ENCODE results near the gene SENP5. TPM values are rescaled to one million over a fixed set of nuclear protein-coding genes. Genes with fewer than 3 reads are reported as not detected.
A peak's percentile ranks its signal among the peaks of the same experiment; 100 is the strongest.

SENP5 gene
- total RNA-seq, 1 experiment from 2014 or later, result 33.6 TPM

GRCh38 chr3:196949750-196950149 lies 82.0 kb downstream of the SENP5 start:
- CTCF ChIA-PET, result no interaction called here

GRCh38 chr3:196951371-196951770 lies 83.7 kb downstream of the SENP5 start:
- no peak overlapping the region for H3K27ac Mint-ChIP-seq (ENCODE audit: unreplicated experiment)
- intact Hi-C loops (cut with micrococcal nuclease; ENCODE audit: unreplicated experiment), result no loop called here
- H3K36me3 ChIP-seq (ENCODE audit: control insufficient read depth, insufficient read depth, low read length), result no peaks in the 10 kb centered on the region
- peaks cover 11% of the 10 kb centered on the region for H3K36me3 Mint-ChIP-seq (ENCODE audit: insufficient read depth, unreplicated experiment)
- H3K27me3 Mint-ChIP-seq (ENCODE audit: insufficient read depth, unreplicated experiment), result no peaks in the 10 kb centered on the region
- TSS peak; percentile 10 for BruUV-seq (replicated peaks)
- no peak for TF ChIP-seq CTCF (IDR thresholded peaks at IDR 0.05; ENCODE audit: insufficient read depth in 1 of 2, low read depth in 1 of 2, low read length in 1 of 2, severe bottlenecking in 1 of 2, unreplicated experiment in 1 of 2)
- peaks cover under 1% of the 10 kb centered on the region; the same call in 1 of the 2 replicates for H3K9me3 ChIP-seq
- H3K9me3 Mint-ChIP-seq (ENCODE audit: unreplicated experiment), result no peaks in the 10 kb centered on the region
- H3K27me3 ChIP-seq (replicated peaks; ENCODE audit: control insufficient read depth, insufficient read depth, low read length), result no peaks in the 10 kb centered on the region
- no peaks in the 10 kb centered on the region for H3K4me1 ChIP-seq
- no peak overlapping the region for H3K4me3 ChIP-seq (ENCODE audit: low read depth, low read length)
- no peaks in the 10 kb centered on the region for H3K4me1 Mint-ChIP-seq (ENCODE audit: low read depth, unreplicated experiment)
- H3K4me3 Mint-ChIP-seq (ENCODE audit: unreplicated experiment), result no peak overlapping the region
- ChIA-PET POLR2A (no interaction called here), CTCF (no interaction called here)
- DNase-seq, result no peak

More at GRCh38 chr3:196949750-196950149, 82.0 kb downstream of the SENP5 start:
- POLR2A ChIA-PET, result no interaction called here
- no peak for DNase-seq
- no peak overlapping the region for H3K4me3 ChIP-seq (ENCODE audit: low read depth, low read length)
- no TSS peak for BruUV-seq (replicated peaks)
- Mint-ChIP-seq H3K4me3 (ENCODE audit: unreplicated experiment) (no peak overlapping the region), H3K9me3 (ENCODE audit: unreplicated experiment) (no peaks in the 10 kb centered on the region), H3K4me1 (ENCODE audit: low read depth, unreplicated experiment) (no peaks in the 10 kb centered on the region), H3K27me3 (ENCODE audit: insufficient read depth, unreplicated experiment) (no peaks in the 10 kb centered on the region), H3K27ac (ENCODE audit: unreplicated experiment) (no peak overlapping the region), H3K36me3 (ENCODE audit: insufficient read depth, unreplicated experiment) (peaks cover 8% of the 10 kb centered on the region)
- no peaks in the 10 kb centered on the region for H3K27me3 ChIP-seq (replicated peaks; ENCODE audit: control insufficient read depth, insufficient read depth, low read length)
- no peak for TF ChIP-seq CTCF (IDR thresholded peaks at IDR 0.05; ENCODE audit: insufficient read depth in 1 of 2, low read depth in 1 of 2, low read length in 1 of 2, severe bottlenecking in 1 of 2, unreplicated experiment in 1 of 2)
- no peaks in the 10 kb centered on the region for H3K36me3 ChIP-seq (ENCODE audit: control insufficient read depth, insufficient read depth, low read length)
- intact Hi-C loops (cut with micrococcal nuclease; ENCODE audit: unreplicated experiment), result no loop called here
- no peaks in the 10 kb centered on the region for H3K9me3 ChIP-seq
- no peaks in the 10 kb centered on the region for H3K4me1 ChIP-seq

- Histone ChIP-seq H3K27me3 (replicated peaks; ENCODE audit: control insufficient read depth, insufficient read depth, low read length) (no peaks in the 10 kb centered on the region), H3K4me3 (ENCODE audit: low read depth, low read length) (no peak overlapping the region), H3K4me1 (no peaks in the 10 kb centered on the region), H3K36me3 (ENCODE audit: control insufficient read depth, insufficient read depth, low read length) (no peaks in the 10 kb centered on the region), H3K9me3 (peaks cover 3% of the 10 kb centered on the region; the same call in 1 of the 2 replicates)
- no peaks in the 10 kb centered on the region for H3K27me3 Mint-ChIP-seq (ENCODE audit: insufficient read depth, unreplicated experiment)
- H3K4me3 Mint-ChIP-seq (ENCODE audit: unreplicated experiment), result no peak overlapping the region
- no peak overlapping the region for H3K27ac Mint-ChIP-seq (ENCODE audit: unreplicated experiment)
- no peak for DNase-seq
- no peaks in the 10 kb centered on the region for H3K4me1 Mint-ChIP-seq (ENCODE audit: low read depth, unreplicated experiment)
- POLR2A ChIA-PET, result no interaction called here
- peaks cover 4% of the 10 kb centered on the region for H3K36me3 Mint-ChIP-seq (ENCODE audit: insufficient read depth, unreplicated experiment)
- BruUV-seq (replicated peaks), result no TSS peak
- no peak for TF ChIP-seq CTCF (IDR thresholded peaks at IDR 0.05; ENCODE audit: insufficient read depth in 1 of 2, low read depth in 1 of 2, low read length in 1 of 2, severe bottlenecking in 1 of 2, unreplicated experiment in 1 of 2)
- H3K9me3 Mint-ChIP-seq (ENCODE audit: unreplicated experiment), result peaks cover 10% of the 10 kb centered on the region
- CTCF ChIA-PET, result no interaction called here
- intact Hi-C loops (cut with micrococcal nuclease; ENCODE audit: unreplicated experiment), result no loop called here
These were observed 87.1 kb downstream of the SENP5 start for GRCh38 chr3:196954832-196955231.
